HG02973 (cell line): ENCODE data around the gene SLC11A2.
A peak's percentile ranks its signal among the peaks of the same experiment; 100 is the strongest.
"Not testable (repeated sequence)": the region's sequence is repeated elsewhere in the genome, so short reads cannot be mapped to it uniquely, and the experiment has no call there.

ENCODE experiments used
- ATAC-seq: cut with Tn5 transposase; IDR thresholded peaks from one replicate; pipeline ENCODE4 v1.9.1; 2021; ENCODE audit warnings: moderate library complexity; ENCODE audit not compliant: unreplicated experiment

The SLC11A2 gene

DNA sequence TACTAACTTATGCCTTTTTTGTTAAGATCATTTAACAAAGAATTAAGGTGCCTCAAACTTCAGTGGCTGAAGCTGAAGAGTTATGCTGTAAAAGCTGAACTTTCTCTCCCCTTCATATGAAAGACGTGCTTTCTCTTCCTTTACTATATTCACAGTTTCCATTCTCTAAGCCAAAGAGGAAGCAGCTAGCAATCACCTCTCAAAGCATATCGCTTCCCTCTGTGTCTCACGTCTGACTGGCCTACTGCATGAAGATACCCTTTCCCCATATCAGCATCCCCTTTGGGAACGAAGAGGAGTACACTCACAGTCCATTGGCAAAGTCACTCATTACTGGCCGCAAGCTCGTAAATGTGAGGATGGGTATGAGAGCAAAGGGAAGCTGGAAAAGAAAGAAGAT lies 34.9 kb downstream of the SLC11A2 start:
- no peak for ATAC-seq

DNA sequence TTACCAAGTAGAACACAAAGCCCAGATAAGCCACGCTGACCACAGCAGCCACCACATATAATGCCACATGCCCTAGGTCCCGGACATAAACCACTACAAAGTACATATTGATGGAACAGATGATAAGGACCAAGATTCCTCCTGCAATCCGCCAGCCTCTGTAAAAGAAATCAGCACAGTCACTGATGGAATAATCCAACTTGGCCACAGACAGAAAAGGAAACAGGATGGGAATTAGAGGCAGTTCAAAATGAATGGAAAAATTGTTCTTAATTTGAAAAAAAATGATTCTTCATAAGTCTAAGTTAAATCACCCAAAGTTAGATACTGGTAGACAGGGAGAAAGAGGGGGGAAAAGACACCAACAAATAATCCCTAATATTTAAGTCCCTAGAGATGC lies 35.4 kb downstream of the SLC11A2 start:
- ATAC-seq, result no peak

DNA sequence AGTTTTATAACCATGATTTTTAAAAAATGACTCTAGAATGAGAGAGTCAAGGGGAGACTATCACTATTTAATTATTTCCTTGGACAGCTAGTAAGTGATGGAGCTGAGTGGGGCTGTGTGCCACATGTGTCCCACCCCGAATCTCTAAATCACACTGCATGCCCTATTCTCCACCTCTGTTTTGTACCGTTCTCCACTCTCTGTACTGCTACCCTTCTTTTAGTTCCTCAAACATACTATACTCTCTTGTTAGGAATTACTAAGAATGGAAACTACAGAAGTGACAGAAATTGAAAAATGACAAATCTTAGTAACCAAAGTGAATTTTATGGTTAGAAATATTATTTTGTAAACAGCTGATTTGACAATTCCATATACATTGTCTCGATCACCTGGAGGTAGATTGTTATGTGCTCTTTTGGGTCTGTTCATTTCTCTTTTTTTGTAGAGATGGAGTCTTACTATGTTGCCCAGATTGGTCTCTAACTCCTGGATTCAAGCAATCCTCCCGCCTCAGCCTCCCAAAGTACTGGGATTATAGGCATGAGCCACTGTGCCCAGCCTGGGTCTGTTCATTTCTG lies 35.9 kb downstream of the SLC11A2 start:
- no peak for ATAC-seq

DNA sequence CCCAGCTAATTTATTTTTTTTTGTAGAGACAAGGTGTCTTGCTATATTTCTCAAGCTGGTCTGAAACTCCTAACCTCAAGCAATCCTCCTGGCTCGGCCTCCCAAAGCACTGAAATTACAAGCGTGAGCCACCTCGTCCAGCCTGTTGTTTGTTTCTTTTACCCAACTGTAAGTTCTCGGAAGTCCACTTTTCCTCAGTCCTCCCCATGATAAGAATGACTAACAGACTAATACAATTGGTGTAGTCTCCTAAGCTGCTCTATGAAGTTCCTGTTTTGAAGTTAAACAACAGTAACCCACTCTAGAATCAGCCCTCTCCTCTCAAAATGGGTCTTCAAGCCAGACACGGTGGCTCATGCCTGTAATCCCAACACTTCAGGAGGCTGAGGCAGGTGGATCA lies 37.3 kb downstream of the SLC11A2 start:
- ATAC-seq, result no peak

DNA sequence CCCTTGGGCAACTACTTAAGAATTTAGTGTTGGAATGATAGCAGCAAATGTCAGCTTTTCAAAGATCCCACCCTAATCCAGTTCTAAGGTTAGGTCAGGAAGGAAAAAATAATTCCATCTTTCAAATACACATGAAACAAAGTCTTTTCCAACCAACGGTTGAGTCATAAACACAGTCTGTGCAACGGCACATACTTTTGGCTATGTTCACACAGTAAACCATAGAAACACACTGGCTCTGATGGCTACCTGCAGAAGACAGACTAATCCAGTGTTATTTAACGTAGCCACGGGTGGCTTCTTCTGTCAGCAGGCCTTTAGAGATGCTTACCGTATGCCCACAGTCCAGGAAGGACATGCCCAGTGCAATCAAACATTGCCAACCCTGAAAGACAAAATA lies 38.1 kb downstream of the SLC11A2 start:
- ATAC-seq, result no peak

DNA sequence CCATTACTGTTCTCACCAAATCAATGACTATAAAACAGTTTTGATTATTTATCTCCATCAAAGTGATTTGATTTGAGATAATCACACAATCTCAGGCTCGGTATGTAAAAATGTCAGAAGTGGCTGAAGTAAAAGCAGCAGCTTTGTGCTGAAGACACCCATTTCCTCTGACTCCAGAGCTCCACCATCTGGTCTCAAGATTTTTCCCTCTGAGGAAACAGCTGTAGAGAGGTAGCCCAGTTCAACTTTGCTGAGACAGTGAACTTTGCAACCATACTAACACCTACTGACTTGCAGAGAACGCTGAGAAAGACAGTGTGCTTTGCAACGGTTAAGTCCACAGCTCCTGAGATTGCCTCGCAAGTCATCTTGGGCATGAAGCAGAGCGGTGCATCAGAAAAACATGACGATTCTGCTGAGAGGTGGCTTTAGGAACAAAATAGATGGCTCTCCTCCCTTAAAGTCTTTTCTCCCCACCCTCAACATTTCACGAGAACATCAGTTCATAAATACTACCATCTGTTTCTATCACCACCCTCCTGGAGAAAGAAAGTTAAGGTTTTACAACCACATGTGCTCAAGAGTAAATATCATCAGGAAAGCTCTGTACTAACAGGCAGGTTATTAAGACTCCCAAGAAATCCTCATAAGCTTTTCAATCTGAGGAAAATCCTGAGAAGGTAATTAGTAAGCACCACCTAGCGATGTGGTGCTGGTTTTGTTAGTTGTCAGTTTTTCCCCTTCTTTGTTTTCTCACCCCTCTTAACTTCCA lies 39.0 kb downstream of the SLC11A2 start:
- no peak for ATAC-seq

DNA sequence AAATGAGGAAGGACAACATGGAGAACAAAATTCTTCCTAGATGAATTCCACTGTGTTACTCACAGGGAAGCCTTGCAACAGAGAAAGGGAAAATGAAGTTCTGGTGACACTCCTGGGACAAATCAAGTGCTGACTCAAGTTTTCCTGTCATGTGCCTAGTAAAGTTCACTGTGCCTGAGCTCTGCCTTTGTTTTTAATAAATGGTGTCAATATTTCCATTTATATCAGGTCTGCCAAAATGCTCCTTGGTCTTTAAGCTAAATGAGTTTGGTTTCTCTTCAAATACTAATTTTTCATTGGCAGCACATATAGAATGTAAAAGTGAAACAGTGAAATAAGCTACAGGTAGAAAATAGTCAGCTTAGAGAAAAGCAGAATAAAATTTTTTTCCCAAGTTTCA lies 40.9 kb downstream of the SLC11A2 start:
- ATAC-seq, result no peak

DNA sequence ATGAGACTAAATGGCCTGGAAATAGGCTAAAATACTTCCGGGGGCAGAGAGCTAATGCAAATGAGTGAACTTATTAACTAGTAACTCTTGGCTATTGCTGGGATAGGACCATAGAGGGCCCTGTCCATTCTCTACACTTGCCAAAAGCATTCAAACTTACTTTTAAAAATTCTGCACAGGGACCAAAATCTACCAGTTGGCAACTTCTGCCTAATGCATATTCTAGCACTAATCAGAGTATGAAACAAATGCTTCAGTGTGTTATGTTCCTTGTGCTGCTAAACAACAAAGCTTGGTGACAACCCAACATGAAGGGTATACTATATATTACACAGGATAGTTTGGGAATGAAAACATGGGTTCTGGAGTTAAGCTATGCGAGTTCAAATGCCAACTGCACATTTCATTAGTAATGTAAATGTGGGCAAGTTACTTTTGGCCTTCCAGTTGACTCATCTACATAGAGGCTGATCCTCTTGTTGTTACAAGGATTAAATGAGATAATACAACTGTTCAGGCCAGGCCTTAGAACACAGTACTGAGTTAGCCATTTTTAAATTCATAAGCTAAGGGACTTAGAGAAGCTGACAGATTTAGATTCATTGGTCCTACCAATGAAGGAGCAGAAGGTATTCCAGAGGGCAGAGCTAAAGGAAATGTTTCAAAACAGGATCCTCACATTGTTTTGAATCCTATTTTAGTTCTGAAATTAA lies 41.4 kb downstream of the SLC11A2 start:
- no peak for ATAC-seq

DNA sequence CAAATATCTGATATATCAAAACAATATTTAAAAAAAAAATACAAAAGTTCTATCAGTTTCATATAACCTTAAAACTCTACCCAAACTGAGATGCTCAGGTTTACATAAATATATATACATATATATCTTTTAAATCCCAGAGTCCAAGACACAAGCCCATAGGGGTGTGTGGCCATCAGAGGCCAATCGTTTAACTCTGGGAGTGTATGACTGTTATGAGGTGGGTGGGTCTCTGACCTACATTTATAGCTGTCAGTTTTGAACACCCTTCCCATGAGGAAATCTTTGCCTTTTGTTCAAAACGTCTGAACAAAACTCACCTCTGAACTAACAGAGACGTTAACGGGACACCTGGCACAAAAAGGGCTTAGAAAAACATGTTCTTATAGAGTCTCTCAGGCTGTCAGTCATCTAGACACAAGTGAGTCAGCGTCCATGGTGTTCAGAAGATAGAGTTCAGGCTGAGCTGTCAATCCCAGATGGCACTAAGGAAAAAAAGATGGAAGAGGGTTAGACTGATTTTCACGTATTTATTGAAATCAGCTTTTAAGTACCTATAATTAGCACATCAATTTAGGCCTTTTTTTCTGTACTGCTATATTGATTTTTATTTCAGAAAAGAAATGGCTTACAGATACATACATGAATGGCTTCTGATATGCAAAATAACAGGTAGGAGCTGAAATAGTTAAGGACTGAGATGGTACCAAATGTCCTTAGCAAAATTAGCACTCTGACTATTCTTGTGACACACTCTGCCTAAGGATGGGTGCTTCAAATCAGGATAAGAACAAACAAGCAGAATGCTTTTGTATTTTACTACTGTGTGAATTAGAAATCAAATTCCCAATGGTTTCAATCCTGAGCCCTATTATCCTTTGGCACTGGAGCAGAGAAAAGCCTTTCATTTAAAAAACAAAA lies 44.6 kb downstream of the SLC11A2 start:
- no peak for ATAC-seq

DNA sequence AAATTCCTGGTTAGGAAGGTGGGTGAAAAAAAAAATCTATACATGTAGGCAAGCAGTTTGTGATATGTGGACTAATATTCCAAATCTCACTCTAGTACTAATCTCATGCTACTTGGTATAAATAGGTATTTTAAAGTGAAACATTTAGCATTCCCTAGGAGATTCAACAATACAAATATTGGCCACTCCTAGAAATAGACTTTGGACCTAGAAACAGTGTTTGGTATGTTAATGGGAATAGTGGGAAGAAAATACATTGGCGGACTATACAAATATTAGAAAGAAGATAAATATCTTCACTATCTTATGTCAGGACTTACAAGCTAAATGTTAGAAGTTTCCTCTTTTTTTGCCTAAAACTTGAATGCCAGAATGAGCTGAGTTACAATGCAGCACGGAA lies 45.6 kb downstream of the SLC11A2 start:
- ATAC-seq, result no peak

DNA sequence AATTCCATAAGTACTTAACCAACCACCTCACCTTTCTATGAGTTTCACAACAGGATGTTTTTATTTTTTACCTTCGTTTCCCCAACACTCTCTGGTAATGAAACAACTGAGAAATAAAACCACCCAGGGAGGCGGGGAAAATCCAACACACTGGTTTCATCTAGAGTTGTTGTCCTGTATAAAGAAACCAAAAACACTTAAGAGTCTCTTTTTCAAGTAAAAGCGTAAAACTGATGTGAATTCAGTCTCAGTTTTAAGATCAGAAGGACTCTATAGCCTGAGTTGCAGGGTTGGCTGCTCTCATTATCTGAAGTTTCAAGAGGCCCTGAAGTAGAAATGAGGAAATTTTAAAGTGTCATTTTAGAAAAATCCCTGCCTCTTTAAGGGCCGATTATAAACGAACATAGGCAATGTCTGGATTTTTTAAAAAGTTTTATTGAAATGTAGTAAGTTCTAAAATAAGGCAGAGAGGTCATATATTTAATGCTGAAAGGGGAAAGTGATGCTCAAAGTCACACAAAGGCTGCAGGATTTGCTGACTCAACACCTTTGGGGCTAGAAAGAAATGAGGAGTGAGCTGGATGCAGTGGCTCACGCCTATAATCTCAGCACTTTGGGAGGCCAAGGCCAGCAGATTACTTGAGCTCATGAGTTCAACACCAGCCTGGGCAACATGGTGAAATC lies 46.7 kb downstream of the SLC11A2 start:
- ATAC-seq, result peak; percentile 54

DNA sequence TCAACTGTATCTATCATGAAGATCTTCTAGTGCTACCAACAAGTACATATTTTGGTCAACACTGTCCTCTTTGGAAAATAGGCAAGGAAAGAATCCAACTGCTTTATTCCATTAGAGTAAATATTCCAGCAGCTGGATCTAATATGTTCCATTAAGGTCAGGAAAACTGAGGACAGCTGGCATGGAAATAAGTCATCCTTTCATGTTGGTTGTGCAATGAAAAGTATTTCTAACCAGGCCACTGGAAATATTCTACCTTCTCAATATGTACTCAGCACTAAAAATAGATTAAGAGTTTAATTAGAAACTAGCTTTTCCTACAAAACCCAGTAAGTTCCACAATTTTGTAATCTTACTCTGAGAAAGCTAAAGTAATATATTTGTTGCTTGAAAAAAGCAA lies 54.2 kb downstream of the SLC11A2 start:
- no peak for ATAC-seq

DNA sequence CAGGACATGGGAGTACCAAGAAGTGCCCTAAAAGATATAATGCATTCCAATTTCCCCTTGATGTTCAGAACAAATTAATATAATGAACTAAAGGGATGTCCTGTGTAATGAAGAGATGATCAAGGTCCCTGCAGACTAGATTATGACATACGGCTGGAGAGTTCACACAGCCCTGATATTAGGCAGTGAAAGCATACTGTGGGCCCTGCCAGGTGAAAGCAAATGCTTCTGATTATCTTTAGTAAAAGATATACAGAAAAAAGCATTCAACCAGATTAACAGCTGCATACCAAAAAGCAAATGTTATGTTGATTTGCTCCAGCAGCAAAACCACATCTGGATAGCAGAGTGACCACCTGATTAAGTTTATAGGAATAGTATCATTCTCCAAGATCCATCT lies 61.8 kb downstream of the SLC11A2 start:
- no peak for ATAC-seq

DNA sequence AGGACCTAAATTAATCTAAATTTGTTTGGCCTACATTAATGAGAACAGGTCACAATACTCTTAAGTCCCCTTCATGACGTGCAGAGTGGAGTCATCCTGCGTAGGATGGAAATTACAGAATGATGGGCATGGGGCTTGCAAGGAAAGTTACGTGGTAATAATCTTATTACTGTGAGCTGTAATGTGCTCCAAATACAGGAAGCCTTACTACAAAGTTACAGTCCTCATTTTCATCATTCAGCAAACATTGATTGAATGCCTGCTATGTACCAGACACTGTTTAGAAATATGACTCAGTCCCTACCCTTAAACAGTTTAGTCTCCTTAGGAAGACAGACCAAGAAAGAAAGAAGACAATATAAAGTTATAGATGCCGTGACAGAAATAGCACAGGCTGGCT lies 64.5 kb downstream of the SLC11A2 start:
- no peak for ATAC-seq

DNA sequence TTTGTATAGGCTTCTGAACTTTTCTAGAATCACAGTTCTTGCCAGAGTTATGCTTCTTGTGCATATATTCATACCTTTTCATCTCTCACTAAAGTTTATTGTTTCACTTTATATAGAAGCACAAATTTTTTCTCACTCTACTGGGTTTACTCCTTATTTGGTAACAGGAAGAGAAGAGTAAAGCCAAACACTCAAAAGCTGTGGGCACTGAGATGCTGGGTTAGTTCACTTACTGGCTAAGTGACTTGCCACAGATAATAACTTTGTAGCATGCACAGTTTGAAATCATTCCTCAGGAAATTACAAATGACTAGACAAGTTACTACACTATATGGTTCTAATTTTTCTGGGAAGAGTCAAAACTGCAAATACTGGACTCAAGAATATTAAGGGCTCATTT lies 66.1 kb downstream of the SLC11A2 start:
- no peak for ATAC-seq

DNA sequence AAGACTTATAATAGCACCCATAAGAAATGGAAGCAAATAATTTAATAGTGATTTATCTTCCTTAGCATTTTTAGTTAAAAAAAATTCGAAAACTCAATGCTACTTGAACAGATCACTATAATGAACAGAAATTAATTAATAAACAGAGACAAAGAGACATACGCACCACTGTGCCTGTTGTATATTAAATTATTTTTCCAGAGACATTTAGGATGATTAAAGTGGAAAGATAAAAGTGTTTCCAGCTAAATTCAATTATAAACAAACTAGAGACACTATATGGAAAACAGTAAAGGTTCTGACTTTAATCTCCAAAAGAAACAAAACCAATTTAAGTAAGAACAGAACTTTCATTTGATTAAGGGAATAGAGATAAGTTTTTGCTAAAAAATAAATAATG lies 70.5 kb downstream of the SLC11A2 start:
- ATAC-seq, result no peak

DNA sequence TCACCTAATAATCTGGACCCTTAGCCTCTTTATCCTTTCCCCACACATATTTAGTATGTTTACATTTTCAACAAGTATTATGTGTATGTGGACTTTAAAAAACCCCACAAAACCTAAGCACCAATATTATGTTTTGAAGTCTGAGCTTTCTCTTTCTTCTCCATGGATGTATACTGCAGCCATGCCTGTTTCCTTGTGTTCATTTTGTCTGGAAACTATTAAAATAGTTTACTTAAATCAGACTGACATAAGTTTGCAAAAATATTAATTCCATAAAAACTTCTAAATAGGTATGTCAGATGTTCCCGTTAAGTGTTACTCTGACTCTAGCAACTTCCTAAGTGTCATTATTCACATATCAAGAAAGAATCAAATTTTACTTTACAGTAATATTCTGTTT lies 70.9 kb downstream of the SLC11A2 start:
- ATAC-seq, result no peak

DNA sequence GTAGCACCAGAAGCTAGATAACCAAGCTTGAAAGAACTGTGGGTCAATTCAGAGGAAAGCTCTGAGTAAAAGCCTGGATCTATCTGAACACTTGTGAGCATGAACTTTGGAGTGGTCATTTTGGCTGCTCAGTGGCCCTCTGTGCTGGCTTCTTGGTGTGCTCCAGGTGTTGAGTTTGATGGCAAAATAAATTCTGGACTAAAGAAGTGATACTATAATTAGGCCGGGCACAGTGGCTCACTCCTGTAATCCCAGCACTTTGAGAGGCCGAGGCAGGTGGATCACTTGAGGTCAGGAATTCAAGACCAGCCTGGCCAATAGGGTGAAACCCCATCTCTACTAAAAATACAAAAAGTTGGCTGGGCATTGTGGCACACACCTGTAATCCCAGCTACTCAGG lies 71.4 kb downstream of the SLC11A2 start:
- not testable (repeated sequence) for ATAC-seq

DNA sequence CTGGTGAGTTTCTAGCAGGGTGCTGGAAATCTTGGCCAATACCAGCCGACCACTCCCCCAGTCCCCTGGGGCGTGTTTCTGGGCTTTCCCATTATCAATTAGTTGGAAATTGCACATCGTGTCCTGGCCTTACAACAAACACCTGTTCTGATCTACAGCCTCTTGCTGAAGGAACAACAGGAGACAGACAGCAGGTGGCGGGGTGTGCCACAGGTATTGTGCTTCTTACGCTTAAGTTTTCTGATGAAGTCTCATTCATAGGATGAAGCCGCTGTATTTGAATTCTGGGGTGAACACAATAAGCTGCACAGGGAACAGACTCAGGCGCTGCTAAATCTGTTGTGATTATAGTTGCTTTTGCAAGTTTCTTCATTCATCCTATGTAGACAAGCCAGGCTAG lies 73.1 kb downstream of the SLC11A2 start:
- ATAC-seq, result no peak

DNA sequence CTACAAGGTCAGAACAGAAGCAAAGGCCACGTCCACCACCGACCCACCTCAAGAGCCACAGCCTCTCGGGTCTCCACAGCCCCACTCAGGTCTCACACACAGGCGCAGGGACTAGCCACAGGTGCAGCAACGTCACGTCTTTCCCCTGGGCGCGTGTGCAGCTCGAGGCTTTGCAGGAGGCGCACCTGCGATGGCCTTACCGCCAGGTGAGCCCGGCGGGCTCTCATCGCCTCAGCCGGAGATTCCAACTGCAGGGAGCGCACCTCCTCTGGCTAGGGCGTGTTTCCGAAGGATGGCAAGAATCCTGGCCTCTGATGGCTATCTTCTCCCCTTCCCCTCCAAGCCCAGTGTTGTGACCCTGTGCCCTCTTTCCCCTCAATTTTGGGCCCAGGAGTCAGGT lies 73.7 kb downstream of the SLC11A2 start, which contains the start of gene HIGD1C:
HIGD1C (plus strand) TSS at position 35 of the 400 bp plus-strand sequence. CDS start 1,455 bp downstream, outside the sequence.
- no peak for ATAC-seq

DNA sequence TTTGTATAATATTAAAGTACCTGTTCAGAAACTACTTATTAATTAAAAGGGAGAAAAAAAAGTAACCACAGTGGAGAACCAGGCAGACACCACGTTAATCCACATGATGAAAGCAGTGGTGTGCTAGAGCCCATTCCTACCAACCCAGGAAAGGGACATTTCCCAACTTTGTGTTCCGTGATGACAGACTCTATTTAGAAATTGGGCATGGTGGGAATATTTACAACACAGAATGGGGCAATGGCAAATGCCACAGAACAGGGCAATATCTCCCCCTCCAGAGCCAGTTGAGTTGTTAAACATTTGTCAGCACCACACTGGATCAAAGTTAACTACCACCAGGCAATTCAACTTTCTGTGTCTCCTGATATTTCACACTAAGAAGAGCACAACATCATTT lies 75.1 kb downstream of the SLC11A2 start:
- ATAC-seq, result no peak
